ENCODE results near the gene CGN. TPM values are rescaled to one million over a fixed set of nuclear protein-coding genes. Genes with fewer than 3 reads are reported as not detected.

CGN gene
- total and polyA plus RNA-seq, 2 of the 13 experiments (the other 11 are each of a cell fraction or from before 2014, with no cell fraction given): 0.75 to 0.81 TPM

DNA sequence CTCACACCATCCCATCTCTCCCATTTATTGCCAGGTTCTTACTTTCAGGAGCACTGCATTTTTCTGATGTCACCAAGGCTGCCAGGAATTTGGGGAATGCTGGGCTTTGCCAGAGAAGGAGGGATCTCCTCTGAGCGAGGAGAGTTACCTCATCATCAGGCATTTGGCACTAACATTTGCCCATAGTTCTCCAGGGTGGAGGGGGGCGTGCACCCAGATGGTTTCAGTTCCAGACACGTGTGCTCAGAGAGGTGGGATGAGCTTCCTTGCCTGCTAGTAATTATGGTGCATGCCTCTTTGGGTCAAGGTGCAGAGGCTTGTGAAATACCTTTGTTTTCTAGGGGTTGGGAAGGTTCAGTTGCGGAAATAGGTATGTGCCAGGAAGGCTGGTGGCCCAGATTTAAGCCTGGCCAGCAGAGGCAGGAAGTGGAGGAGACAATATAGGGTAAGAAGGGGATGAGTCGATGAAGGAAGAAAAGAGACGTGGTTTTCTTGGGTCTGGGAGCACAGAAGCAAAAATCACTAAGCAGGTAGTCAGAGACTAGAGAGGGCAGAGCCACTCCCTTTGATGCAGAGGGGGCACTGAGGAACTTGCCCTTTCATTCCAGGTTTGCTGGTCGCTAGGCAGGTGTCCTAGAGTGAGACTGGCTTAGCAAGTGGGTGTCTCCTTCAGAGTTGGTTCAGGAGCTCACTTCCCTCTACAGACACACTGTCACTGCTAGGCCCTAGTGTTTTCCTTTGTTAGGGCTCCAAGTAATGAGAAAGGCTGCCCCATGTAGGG is 36.1 kb downstream of the CGN start (continued):
- TF ChIP-seq, protein P1, sequence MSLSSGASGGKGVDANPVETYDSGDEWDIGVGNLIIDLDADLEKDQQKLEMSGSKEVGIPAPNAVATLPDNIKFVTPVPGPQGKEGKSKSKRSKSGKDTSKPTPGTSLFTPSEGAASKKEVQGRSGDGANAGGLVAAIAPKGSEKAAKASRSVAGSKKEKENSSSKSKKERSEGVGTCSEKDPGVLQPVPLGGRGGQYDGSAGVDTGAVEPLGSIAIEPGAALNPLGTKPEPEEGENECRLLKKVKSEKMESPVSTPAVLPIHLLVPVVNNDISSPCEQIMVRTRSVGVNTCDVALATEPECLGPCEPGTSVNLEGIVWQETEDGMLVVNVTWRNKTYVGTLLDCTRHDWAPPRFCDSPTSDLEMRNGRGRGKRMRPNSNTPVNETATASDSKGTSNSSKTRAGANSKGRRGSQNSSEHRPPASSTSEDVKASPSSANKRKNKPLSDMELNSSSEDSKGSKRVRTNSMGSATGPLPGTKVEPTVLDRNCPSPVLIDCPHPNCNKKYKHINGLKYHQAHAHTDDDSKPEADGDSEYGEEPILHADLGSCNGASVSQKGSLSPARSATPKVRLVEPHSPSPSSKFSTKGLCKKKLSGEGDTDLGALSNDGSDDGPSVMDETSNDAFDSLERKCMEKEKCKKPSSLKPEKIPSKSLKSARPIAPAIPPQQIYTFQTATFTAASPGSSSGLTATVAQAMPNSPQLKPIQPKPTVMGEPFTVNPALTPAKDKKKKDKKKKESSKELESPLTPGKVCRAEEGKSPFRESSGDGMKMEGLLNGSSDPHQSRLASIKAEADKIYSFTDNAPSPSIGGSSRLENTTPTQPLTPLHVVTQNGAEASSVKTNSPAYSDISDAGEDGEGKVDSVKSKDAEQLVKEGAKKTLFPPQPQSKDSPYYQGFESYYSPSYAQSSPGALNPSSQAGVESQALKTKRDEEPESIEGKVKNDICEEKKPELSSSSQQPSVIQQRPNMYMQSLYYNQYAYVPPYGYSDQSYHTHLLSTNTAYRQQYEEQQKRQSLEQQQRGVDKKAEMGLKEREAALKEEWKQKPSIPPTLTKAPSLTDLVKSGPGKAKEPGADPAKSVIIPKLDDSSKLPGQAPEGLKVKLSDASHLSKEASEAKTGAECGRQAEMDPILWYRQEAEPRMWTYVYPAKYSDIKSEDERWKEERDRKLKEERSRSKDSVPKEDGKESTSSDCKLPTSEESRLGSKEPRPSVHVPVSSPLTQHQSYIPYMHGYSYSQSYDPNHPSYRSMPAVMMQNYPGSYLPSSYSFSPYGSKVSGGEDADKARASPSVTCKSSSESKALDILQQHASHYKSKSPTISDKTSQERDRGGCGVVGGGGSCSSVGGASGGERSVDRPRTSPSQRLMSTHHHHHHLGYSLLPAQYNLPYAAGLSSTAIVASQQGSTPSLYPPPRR (CRISPR knock-in tag; IDR thresholded peaks at IDR 0.05; ENCODE audit: borderline replicate concordance): peak; percentile 72
- TF ChIP-seq, protein P2, sequence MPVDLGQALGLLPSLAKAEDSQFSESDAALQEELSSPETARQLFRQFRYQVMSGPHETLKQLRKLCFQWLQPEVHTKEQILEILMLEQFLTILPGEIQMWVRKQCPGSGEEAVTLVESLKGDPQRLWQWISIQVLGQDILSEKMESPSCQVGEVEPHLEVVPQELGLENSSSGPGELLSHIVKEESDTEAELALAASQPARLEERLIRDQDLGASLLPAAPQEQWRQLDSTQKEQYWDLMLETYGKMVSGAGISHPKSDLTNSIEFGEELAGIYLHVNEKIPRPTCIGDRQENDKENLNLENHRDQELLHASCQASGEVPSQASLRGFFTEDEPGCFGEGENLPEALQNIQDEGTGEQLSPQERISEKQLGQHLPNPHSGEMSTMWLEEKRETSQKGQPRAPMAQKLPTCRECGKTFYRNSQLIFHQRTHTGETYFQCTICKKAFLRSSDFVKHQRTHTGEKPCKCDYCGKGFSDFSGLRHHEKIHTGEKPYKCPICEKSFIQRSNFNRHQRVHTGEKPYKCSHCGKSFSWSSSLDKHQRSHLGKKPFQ (CRISPR knock-in tag; IDR thresholded peaks at IDR 0.05; ENCODE audit: insufficient replicate concordance): no peak
- TF ChIP-seq ZNF644 (CRISPR knock-in tag; IDR thresholded peaks at IDR 0.05; ENCODE audit: low read depth) (peak; percentile 46; the same call in 1 of the 2 replicates), ZNF747 (CRISPR knock-in tag; IDR thresholded peaks at IDR 0.05; ENCODE audit: borderline replicate concordance) (no peak), ZMYM3 (CRISPR knock-in tag; IDR thresholded peaks at IDR 0.05) (peak; percentile 66; the same call in 1 of the 2 replicates), MTA3 (CRISPR knock-in tag; IDR thresholded peaks at IDR 0.05) (no peak), ZNF652 (CRISPR knock-in tag; IDR thresholded peaks at IDR 0.05; ENCODE audit: borderline replicate concordance, low read depth) (peak; percentile 23; the same call in 1 of the 2 replicates), ZNF430 (CRISPR knock-in tag; IDR thresholded peaks at IDR 0.05) (peak; percentile 85; the same call in 1 of the 2 replicates), ZNF296 (CRISPR knock-in tag; conservative IDR thresholded peaks at IDR 0.05) (no peak), ZNF766 (CRISPR knock-in tag; IDR thresholded peaks at IDR 0.05; ENCODE audit: borderline replicate concordance) (no peak), ZNF329 (CRISPR knock-in tag; IDR thresholded peaks at IDR 0.05; ENCODE audit: low read depth) (no peak), ZNF746 (CRISPR knock-in tag; IDR thresholded peaks at IDR 0.05) (peak; percentile 79), ZNF556 (CRISPR knock-in tag; IDR thresholded peaks at IDR 0.05; ENCODE audit: borderline replicate concordance) (no peak), FOXP1 (IDR thresholded peaks at IDR 0.05) (0 out of 2 replicates have a peak, but pooled peaks have one; percentile 22), FOXP1 (CRISPR knock-in tag; IDR thresholded peaks at IDR 0.05) (peak; percentile 81; the same call in 1 of the 2 replicates), ZBTB21 (CRISPR knock-in tag; IDR thresholded peaks at IDR 0.05) (peak; percentile 48; the same call in 1 of the 2 replicates), FOXK1 (CRISPR knock-in tag; IDR thresholded peaks at IDR 0.05; ENCODE audit: borderline replicate concordance, low read depth) (peak; percentile 62; the same call in 1 of the 2 replicates), MED13 (CRISPR knock-in tag; IDR thresholded peaks at IDR 0.05) (0 out of 2 replicates have a peak, but pooled peaks have one; percentile 20), ZBTB8A (CRISPR knock-in tag; IDR thresholded peaks at IDR 0.05; ENCODE audit: borderline replicate concordance, low read depth) (no peak)
- TF ChIP-seq, protein P3, sequence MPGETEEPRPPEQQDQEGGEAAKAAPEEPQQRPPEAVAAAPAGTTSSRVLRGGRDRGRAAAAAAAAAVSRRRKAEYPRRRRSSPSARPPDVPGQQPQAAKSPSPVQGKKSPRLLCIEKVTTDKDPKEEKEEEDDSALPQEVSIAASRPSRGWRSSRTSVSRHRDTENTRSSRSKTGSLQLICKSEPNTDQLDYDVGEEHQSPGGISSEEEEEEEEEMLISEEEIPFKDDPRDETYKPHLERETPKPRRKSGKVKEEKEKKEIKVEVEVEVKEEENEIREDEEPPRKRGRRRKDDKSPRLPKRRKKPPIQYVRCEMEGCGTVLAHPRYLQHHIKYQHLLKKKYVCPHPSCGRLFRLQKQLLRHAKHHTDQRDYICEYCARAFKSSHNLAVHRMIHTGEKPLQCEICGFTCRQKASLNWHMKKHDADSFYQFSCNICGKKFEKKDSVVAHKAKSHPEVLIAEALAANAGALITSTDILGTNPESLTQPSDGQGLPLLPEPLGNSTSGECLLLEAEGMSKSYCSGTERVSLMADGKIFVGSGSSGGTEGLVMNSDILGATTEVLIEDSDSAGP (CRISPR knock-in tag; IDR thresholded peaks at IDR 0.05; ENCODE audit: borderline replicate concordance): peak; percentile 18; the same call in 1 of the 2 replicates
- TF ChIP-seq, protein P4, sequence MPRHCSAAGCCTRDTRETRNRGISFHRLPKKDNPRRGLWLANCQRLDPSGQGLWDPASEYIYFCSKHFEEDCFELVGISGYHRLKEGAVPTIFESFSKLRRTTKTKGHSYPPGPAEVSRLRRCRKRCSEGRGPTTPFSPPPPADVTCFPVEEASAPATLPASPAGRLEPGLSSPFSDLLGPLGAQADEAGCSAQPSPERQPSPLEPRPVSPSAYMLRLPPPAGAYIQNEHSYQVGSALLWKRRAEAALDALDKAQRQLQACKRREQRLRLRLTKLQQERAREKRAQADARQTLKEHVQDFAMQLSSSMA (CRISPR knock-in tag; IDR thresholded peaks at IDR 0.05): peak; percentile 21; the same call in 1 of the 2 replicates
